CD14-positive monocyte (primary cell): ENCODE data around the gene CLDN9. TPM values are rescaled to one million over a fixed set of nuclear protein-coding genes. Genes with fewer than 3 reads are reported as not detected.

Experiments
- DNase-seq, 3 donors: peaks; one replicate each; pipeline ENCODE4 v3.0.0-alpha.2; 2011 to 2022
- H2AFZ ChIP-seq: 2 replicates; pipeline ENCODE4 v1.6.0; 2012; ENCODE audit warnings: mild to moderate bottlenecking, low read depth, low read length, inconsistent platforms; ENCODE audit not compliant: insufficient read depth, poor library complexity, severe bottlenecking
- H3K27ac ChIP-seq, 2 donors: 1 replicate in 1 of 2; 2 replicates in 1 of 2; pipeline ENCODE4 v1.5.1; 2012 to 2013; ENCODE audit warnings: low read length in 2 of 2, control low read depth in 1 of 2, inconsistent platforms in 1 of 2, low read depth in 1 of 2, mild to moderate bottlenecking in 1 of 2
- H3K27me3 ChIP-seq, 2 donors: one replicate each; pipeline versions ENCODE4 v1.6.0 to v1.6.1; 2011 to 2013; ENCODE audit warnings: low read length in 2 of 2; ENCODE audit not compliant: control insufficient read depth in 2 of 2, insufficient read depth in 2 of 2
- H3K36me3 ChIP-seq, 2 donors: replicated peaks in 1 of 2; 1 replicate in 1 of 2; 2 replicates in 1 of 2; pipeline versions ENCODE4 v1.5.1 to v1.6.1; 2012 to 2013; ENCODE audit warnings: low read length in 2 of 2, control low read depth in 1 of 2, inconsistent platforms in 1 of 2, mild to moderate bottlenecking in 1 of 2; ENCODE audit not compliant: insufficient read depth in 2 of 2, control insufficient read depth in 1 of 2
- H3K4me1 ChIP-seq, 2 donors: 1 replicate in 1 of 2; 2 replicates in 1 of 2; pipeline versions ENCODE4 v1.5.1 to v1.6.1; 2012 to 2013; ENCODE audit warnings: low read length in 2 of 2, control low read depth in 1 of 2, inconsistent platforms in 1 of 2, mild to moderate bottlenecking in 1 of 2, moderate library complexity in 1 of 2; ENCODE audit not compliant: insufficient read depth in 2 of 2, control insufficient read depth in 1 of 2
- H3K4me2 ChIP-seq: replicated peaks from 2 replicates; pipeline ENCODE3; 2012; ENCODE audit warnings: low read length, moderate library complexity, mild to moderate bottlenecking; ENCODE audit not compliant: poor library complexity, severe bottlenecking; ENCODE audit errors: extremely low read depth
- H3K4me3 ChIP-seq, 3 experiments: fragments of 200-600 bp in 1 of 3; sonication (generic) in 1 of 3; replicated peaks in 1 of 3; 1 replicate in 2 of 3; 2 replicates in 1 of 3; pipeline ENCODE4 v1.5.1; 2011 to 2013; ENCODE audit warnings: low read length in 3 of 3, mild to moderate bottlenecking in 3 of 3, control low read depth in 2 of 3, low read depth in 2 of 3, inconsistent platforms in 1 of 3, moderate library complexity in 1 of 3
- H3K79me2 ChIP-seq: 2 replicates; pipeline ENCODE4 v1.6.0; 2012; ENCODE audit warnings: mild to moderate bottlenecking, control low read depth, inconsistent platforms, low read length, moderate library complexity; ENCODE audit not compliant: insufficient read depth
- H3K9ac ChIP-seq: 2 replicates; pipeline ENCODE4 v1.6.0; 2017; ENCODE audit warnings: low read length, mild to moderate bottlenecking; ENCODE audit not compliant: insufficient read depth, poor library complexity, severe bottlenecking
- H3K9me3 ChIP-seq, 2 donors: replicated peaks in 1 of 2; 1 replicate in 1 of 2; 2 replicates in 1 of 2; pipeline versions ENCODE4 v1.5.1 to v1.6.1; 2012 to 2013; ENCODE audit warnings: low read length in 2 of 2, control low read depth in 1 of 2; ENCODE audit not compliant: control insufficient read depth in 1 of 2, insufficient read depth in 1 of 2
- H4K20me1 ChIP-seq: 2 replicates; pipeline ENCODE4 v1.6.0; 2012; ENCODE audit warnings: mild to moderate bottlenecking, low read length, control low read depth, moderate library complexity; ENCODE audit not compliant: insufficient read depth
- H3K27ac Mint-ChIP-seq, 7 donors: one replicate each; pipeline ENCODE4 v1.8.0; 2020; ENCODE audit warnings: mild to moderate bottlenecking in 7 of 7, mixed read lengths in 7 of 7, moderate library complexity in 6 of 7, inconsistent platforms in 2 of 7
- H3K27me3 Mint-ChIP-seq, 3 donors: one replicate each; pipeline ENCODE4 v1.8.0; 2021 to 2022; ENCODE audit warnings: low read depth in 3 of 3, mild to moderate bottlenecking in 3 of 3, mixed read lengths in 3 of 3, moderate library complexity in 3 of 3, inconsistent platforms in 1 of 3
- H3K36me3 Mint-ChIP-seq, 2 donors: one replicate each; pipeline ENCODE4 v1.8.0; 2020; ENCODE audit warnings: mixed read lengths in 2 of 2, inconsistent platforms in 1 of 2, mild to moderate bottlenecking in 1 of 2
- H3K4me1 Mint-ChIP-seq: one replicate; pipeline ENCODE4 v1.8.0; 2020; ENCODE audit warnings: mild to moderate bottlenecking, mixed read lengths
- H3K4me3 Mint-ChIP-seq, 2 donors: one replicate each; pipeline ENCODE4 v1.8.0; 2020; ENCODE audit warnings: mild to moderate bottlenecking in 2 of 2, mixed read lengths in 2 of 2, moderate library complexity in 1 of 2
- H3K9me3 Mint-ChIP-seq, 7 donors: one replicate each; pipeline ENCODE4 v1.8.0; 2020 to 2022; ENCODE audit warnings: mixed read lengths in 7 of 7, mild to moderate bottlenecking in 6 of 7, moderate library complexity in 6 of 7, inconsistent platforms in 2 of 7
- CTCF ChIP-seq: fragments of 200-600 bp; IDR thresholded peaks from one replicate; pipeline ENCODE4 v1.8.0; 2022; ENCODE audit warnings: antibody characterized with exemption, mild to moderate bottlenecking
- WGBS: methylation state at CpG from one replicate; pipeline ENCODE4 v1.1.5; 2013; ENCODE audit warnings: missing lambda C conversion rate; ENCODE audit not compliant: insufficient coverage; 5-methylcytosine and 5-hydroxymethylcytosine counted together
- intact Hi-C, 2 donors: fragments of 100-400 bp; cut with micrococcal nuclease; formaldehyde crosslinking; loops; one replicate each; pipeline versions ENCODE4 v1.15.0 to v1.15.1; 2023
- polyA plus RNA-seq, 3 donors: library from polyadenylated mRNA; depleted of rRNA in 1 of 3; unstranded in 2 of 3; stranded (reverse) in 1 of 3; fragments of 300-500 nt in 2 of 3; fragments of >200 nt in 1 of 3; fragmentation: Illumina TruSeq in 2 of 3; gene quantifications; 1 replicate in 2 of 3; 2 replicates in 1 of 3; pipeline ENCODE4 v1.2.3, GENCODE V29; 2012 to 2021

CLDN9 gene
- polyA plus RNA-seq, 3 donors, result 2.1 TPM; not detected in 2

- H4K20me1 ChIP-seq, result no peaks in the 10 kb centered on the region
- Mint-ChIP-seq H3K4me3 (peak overlapping the region; percentile 42 to 64), H3K36me3 (peaks cover 5 to 6% of the 10 kb centered on the region in 2 donors), H3K9me3 (peaks cover 0 to 3% (median 0%) of the 10 kb centered on the region in 7 donors), H3K27me3 (peaks cover 0 to 21% (median 17%) of the 10 kb centered on the region in 3 donors), H3K4me1 (peaks cover 38% of the 10 kb centered on the region), H3K27ac (no peak overlapping the region)
- no peaks in the 10 kb centered on the region for H3K9me3 ChIP-seq
- H3K4me3 ChIP-seq, result no peak overlapping the region
- no peaks in the 10 kb centered on the region for H3K79me2 ChIP-seq
- peaks cover 0 to 2% of the 10 kb centered on the region in 2 donors for H3K27me3 ChIP-seq
- under 1% methylated on average over 49 of the region's 58 CpGs for WGBS
- H2AFZ ChIP-seq, result no peak overlapping the region
- peaks cover 40 to 41% of the 10 kb centered on the region in 2 donors for H3K4me1 ChIP-seq
- H3K4me2 ChIP-seq, result peak overlapping the region; percentile 26
- H3K9ac ChIP-seq, result no peak overlapping the region
- DNase-seq, result peak; percentile 98 to 99 (median 98)
- TF ChIP-seq CTCF, result peak; percentile 34
- intact Hi-C loops, result loop anchor here in 1 of 2 donors (2.0 kb wide), 1 partner anchor 25 kb away; no protein-coding TSS in a partner anchor
- H3K36me3 ChIP-seq, result no peaks in the 10 kb centered on the region
- H3K27ac ChIP-seq, result no peak overlapping the region
Measured at GRCh38 chr16:3003582-3004270, 9.0 kb upstream of the CLDN9 start.

GRCh38 chr16:3004319-3004718 lies 8.4 kb upstream of the CLDN9 start:
- no peak overlapping the region for H2AFZ ChIP-seq
- no peak overlapping the region for H3K9ac ChIP-seq
- H3K4me1 ChIP-seq, result peaks cover 45 to 47% of the 10 kb centered on the region in 2 donors
- Mint-ChIP-seq H3K4me1 (peaks cover 44% of the 10 kb centered on the region), H3K27me3 (peaks cover 0 to 18% (median 14%) of the 10 kb centered on the region in 3 donors), H3K27ac (peak overlapping the region in 1 of 7 donors; percentile 87), H3K9me3 (peaks cover 0 to 3% (median 0%) of the 10 kb centered on the region in 7 donors), H3K36me3 (peaks cover 5 to 6% of the 10 kb centered on the region in 2 donors), H3K4me3 (peak overlapping the region; percentile 81 to 88)
- no peaks in the 10 kb centered on the region for H3K79me2 ChIP-seq
- DNase-seq, result no peak
- peak overlapping the region; percentile 70 for H3K4me2 ChIP-seq
- H3K27me3 ChIP-seq, result peaks cover 0 to 2% of the 10 kb centered on the region in 2 donors
- H3K4me3 ChIP-seq, result no peak overlapping the region
- under 1% methylated on average over 65 of the region's 67 CpGs for WGBS
- H4K20me1 ChIP-seq, result no peaks in the 10 kb centered on the region
- intact Hi-C loops, result no loop called here
- no peak for TF ChIP-seq CTCF
- H3K27ac ChIP-seq, result no peak overlapping the region
- H3K9me3 ChIP-seq, result no peaks in the 10 kb centered on the region
- no peaks in the 10 kb centered on the region for H3K36me3 ChIP-seq
